Measurements from ENCODE around the gene GPC6. TPM values are rescaled to one million over a fixed set of nuclear protein-coding genes. Genes with fewer than 3 reads are reported as not detected.
"Not testable (repeated sequence)": the region's sequence is repeated elsewhere in the genome, so short reads cannot be mapped to it uniquely, and the experiment has no call there.

GPC6 gene
- total RNA-seq, 1 experiment from 2014 or later = 5.1 TPM

GRCh38 chr13:93425411-93425810 lies 198.8 kb downstream of the GPC6 start:
- DNase-seq (ENCODE audit: low spot score) = no peak

GRCh38 chr13:93430381-93430780 lies 203.8 kb downstream of the GPC6 start:
- DNase-seq (ENCODE audit: low spot score) = no peak

GRCh38 chr13:93435651-93436050 lies 209.0 kb downstream of the GPC6 start:
- DNase-seq (ENCODE audit: low spot score) = no peak

GRCh38 chr13:93437081-93437480 lies 210.5 kb downstream of the GPC6 start:
- no peak for DNase-seq (ENCODE audit: low spot score)

GRCh38 chr13:93446238-93446637 lies 219.6 kb downstream of the GPC6 start:
- no peak for DNase-seq (ENCODE audit: low spot score)

GRCh38 chr13:93450191-93450621 lies 223.6 kb downstream of the GPC6 start:
- DNase-seq (ENCODE audit: low spot score) = no peak

GRCh38 chr13:93450761-93451160 lies 224.2 kb downstream of the GPC6 start:
- no peak for DNase-seq (ENCODE audit: low spot score)

- DNase-seq (ENCODE audit: low spot score) = not testable (repeated sequence)
Observed at GRCh38 chr13:93454676-93455235, 228.1 kb downstream of the GPC6 start.

- no peak for DNase-seq (ENCODE audit: low spot score)
Observed at GRCh38 chr13:93455861-93456260, 229.3 kb downstream of the GPC6 start.

- DNase-seq (ENCODE audit: low spot score) = no peak
Observed at GRCh38 chr13:93460005-93460404, 233.4 kb downstream of the GPC6 start.

- no peak for DNase-seq (ENCODE audit: low spot score)
Observed at GRCh38 chr13:93462151-93462550, 235.5 kb downstream of the GPC6 start.

GRCh38 chr13:93466502-93467036 lies 240.0 kb downstream of the GPC6 start:
- DNase-seq (ENCODE audit: low spot score) = no peak

GRCh38 chr13:93467175-93467574 lies 240.6 kb downstream of the GPC6 start:
- no peak for DNase-seq (ENCODE audit: low spot score)

- no peak for DNase-seq (ENCODE audit: low spot score)
Observed at GRCh38 chr13:93468433-93468832, 241.8 kb downstream of the GPC6 start.

GRCh38 chr13:93472296-93472695 lies 245.7 kb downstream of the GPC6 start:
- no peak for DNase-seq (ENCODE audit: low spot score)

- DNase-seq (ENCODE audit: low spot score) = no peak
Observed at GRCh38 chr13:93472814-93473296, 246.2 kb downstream of the GPC6 start.

- DNase-seq (ENCODE audit: low spot score) = no peak
Observed at GRCh38 chr13:93473441-93474270, 247.0 kb downstream of the GPC6 start.

GRCh38 chr13:93476175-93476574 lies 249.6 kb downstream of the GPC6 start:
- peak; percentile 2 for DNase-seq (ENCODE audit: low spot score)

GRCh38 chr13:93477238-93477637 lies 250.6 kb downstream of the GPC6 start:
- DNase-seq (ENCODE audit: low spot score) = no peak

GRCh38 chr13:93480553-93481106 lies 254.0 kb downstream of the GPC6 start:
- no peak for DNase-seq (ENCODE audit: low spot score)

- not testable (repeated sequence) for DNase-seq (ENCODE audit: low spot score)
Observed at GRCh38 chr13:93496117-93496516, 269.5 kb downstream of the GPC6 start.

- DNase-seq (ENCODE audit: low spot score) = no peak
Observed at GRCh38 chr13:93496985-93497673, 270.5 kb downstream of the GPC6 start.

Data from A172 (cell line).